GM21526 (cell line): ENCODE results near the gene TIMM22.

Experiments used
- ATAC-seq: cut with Tn5 transposase; IDR thresholded peaks from one replicate; pipeline ENCODE4 v1.9.1; 2021; ENCODE audit warnings: moderate library complexity; ENCODE audit not compliant: unreplicated experiment, low FRiP score

The TIMM22 gene

DNA sequence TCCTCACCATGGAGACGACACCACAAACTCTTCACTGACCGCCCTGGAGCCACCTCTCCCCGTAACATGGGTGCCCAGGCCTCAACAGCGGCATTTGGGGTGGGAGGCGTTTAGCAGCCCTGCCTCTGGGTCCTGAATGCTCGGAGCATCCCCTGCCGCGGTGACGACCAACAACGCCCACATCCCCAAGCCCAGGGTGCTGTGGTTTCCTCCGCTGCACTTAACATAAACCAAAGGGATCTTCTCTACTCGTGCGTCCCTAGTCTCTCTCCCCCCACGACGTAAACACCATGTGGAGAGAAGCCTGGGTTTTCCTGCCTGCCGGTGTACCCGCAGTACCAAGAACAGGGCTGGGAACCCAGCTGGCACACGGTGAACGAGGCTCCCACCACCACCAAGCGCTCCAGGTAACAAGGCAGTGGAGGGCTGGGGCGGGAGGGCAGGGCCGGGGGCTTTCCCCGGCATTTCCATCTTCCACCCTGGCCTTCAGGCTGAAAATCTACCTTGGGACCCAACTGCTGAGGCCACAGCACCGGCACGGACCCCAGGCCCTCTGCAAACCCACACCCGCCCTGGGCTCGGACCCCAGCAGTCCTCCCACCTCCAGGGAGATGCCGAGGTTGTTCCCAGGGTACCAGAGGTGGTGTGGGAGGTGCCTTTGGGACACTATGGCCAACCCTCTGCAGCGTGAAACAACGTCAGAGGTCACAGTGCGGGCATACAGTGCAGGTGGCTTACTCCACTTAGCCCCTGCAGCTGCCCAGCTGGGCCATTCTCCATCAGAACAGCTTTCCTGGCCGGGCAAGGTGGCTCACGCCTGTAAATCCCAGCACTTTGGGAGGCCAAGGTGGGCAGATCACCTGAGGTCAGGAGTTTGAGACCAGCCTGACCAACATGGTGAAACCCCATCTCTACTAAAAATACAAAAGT is 54.3 kb downstream of the TIMM22 start:
- no peak for ATAC-seq
